ENCODE results near the gene HYKK. TPM values are rescaled to one million over a fixed set of nuclear protein-coding genes. Genes with fewer than 3 reads are reported as not detected.

Gene HYKK
- total and polyA plus RNA-seq, 2 donors (not counting 3 experiments of a cell fraction or from before 2014, with no cell fraction given) = 1.0 to 2.1 TPM

DNA sequence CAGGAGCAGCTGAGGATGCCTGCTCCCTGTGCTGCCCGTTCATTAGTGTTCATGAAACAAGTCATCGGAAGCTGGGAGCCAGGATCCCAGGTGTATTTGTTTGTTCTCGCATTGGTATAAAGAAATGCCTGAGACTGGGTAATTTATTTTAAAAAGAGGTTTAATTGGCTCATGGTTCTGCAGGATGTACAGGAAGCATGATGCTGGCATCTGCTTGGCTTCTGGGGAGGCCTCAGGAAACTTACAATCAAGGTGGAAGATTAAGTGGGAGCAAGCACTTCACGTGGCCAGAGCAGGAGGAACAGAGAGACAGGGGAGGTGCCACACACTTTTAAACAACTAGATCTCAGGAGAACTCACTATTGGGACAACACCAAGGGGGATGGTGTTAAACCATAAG, 5.5 kb upstream of the HYKK start:
- H3K9me3 ChIP-seq (replicated peaks; ENCODE audit: control insufficient read depth, insufficient read depth, low read length) = no peaks in the 10 kb centered on the region
- no peaks in the 10 kb centered on the region for H3K9me1 ChIP-seq (replicated peaks; ENCODE audit: control insufficient read depth, extremely low read depth, insufficient read depth, low read length)
- BruUV-seq (replicated peaks) = no TSS peak
- TF ChIP-seq POLR2A (IDR thresholded peaks at IDR 0.05; ENCODE audit: low read depth, low read length) = no peak
- TF ChIP-seq FOS (IDR thresholded peaks at IDR 0.05; ENCODE audit: borderline replicate concordance, insufficient read depth, low read length) = no peak
- no peak for TF ChIP-seq JUN (IDR thresholded peaks at IDR 0.05; ENCODE audit: borderline replicate concordance, insufficient read depth, insufficient read length, low read depth)
- no peak for TF ChIP-seq EZH2 (IDR thresholded peaks at IDR 0.05; ENCODE audit: borderline replicate concordance, low read depth, low read length, severe bottlenecking)
- no peak for TF ChIP-seq MYC (IDR thresholded peaks at IDR 0.05; ENCODE audit: low read depth, low read length)
- TF ChIP-seq GATA2 (IDR thresholded peaks at IDR 0.05; ENCODE audit: insufficient read depth, insufficient read length, low read depth, low read length) = no peak
- TF ChIP-seq, protein P1, sequence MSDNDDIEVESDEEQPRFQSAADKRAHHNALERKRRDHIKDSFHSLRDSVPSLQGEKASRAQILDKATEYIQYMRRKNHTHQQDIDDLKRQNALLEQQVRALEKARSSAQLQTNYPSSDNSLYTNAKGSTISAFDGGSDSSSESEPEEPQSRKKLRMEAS (IDR thresholded peaks at IDR 0.05; ENCODE audit: insufficient read depth, insufficient read length) = no peak
- TF ChIP-seq POLR2AphosphoS5 (IDR thresholded peaks at IDR 0.05; ENCODE audit: insufficient read depth, low read depth, low read length) = no peak
- peaks cover 1 to 4% of the 10 kb centered on the region in 2 experiments for H3K36me3 ChIP-seq (ENCODE audit: control insufficient read depth in 2 of 2, extremely low read depth in 1 of 2, insufficient read depth in 2 of 2, low read length in 2 of 2)
- no peak overlapping the region for H2AFZ ChIP-seq (ENCODE audit: low read depth, low read length)
- no peak overlapping the region for H3K4me3 ChIP-seq (replicated peaks in 1 of 3; ENCODE audit: insufficient read depth in 1 of 3, low read depth in 1 of 3, low read length in 3 of 3)
- ChIA-PET POLR2A (no interaction called here), CTCF (no interaction called here)
- no peak overlapping the region for H3K4me2 ChIP-seq (ENCODE audit: insufficient read depth, low read length)
- dilution Hi-C loops (cut with MboI; ENCODE audit: extremely low pct_ligation_motif_present, low sequenced_read_pairs) (no loop called here), intact Hi-C loops (cut with micrococcal nuclease) (no loop called here)
- DNase-seq (ENCODE audit: low read depth, low spot score) (no peak), FAIRE-seq (no peak)
- H3K27ac ChIP-seq (ENCODE audit: insufficient read depth, low read depth, low read length) = no peak overlapping the region
- H3K79me2 ChIP-seq (ENCODE audit: control insufficient read depth, insufficient read depth, low read length) = no peaks in the 10 kb centered on the region
- no peaks in the 10 kb centered on the region for H3K27me3 ChIP-seq (ENCODE audit: control insufficient read depth in 2 of 2, insufficient read depth in 2 of 2, low read length in 2 of 2)
- no peak overlapping the region for H3K9ac ChIP-seq (replicated peaks; ENCODE audit: extremely low read depth, insufficient read depth, low read length)
- no peaks in the 10 kb centered on the region for H3K4me1 ChIP-seq (ENCODE audit: control insufficient read depth, extremely low read depth, insufficient read depth, low read length)
- no peaks in the 10 kb centered on the region for H4K20me1 ChIP-seq (replicated peaks; ENCODE audit: control insufficient read depth, extremely low read depth, insufficient read depth, low read length)

DNA sequence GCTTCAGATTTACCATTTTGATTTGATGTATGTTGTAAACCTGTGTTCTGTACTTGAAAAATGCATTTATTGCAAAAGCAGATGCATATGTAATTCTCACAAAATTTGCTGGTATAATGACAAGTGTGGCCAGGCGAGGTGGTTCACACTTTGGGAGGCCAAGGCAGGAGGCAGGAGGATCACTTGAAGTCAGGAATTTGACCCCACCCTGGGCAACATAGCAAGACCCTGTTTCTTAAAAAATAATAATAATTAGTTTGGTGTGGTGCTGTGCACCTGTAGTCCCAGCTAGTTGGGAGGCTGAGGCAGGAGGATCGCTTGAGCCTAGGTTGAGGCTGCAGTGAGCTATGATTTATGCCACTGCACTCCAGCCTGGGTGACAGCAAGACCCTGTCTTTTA, 4.7 kb upstream of the HYKK start:
- ChIA-PET CTCF (no interaction called here), POLR2A (no interaction called here)
- no TSS peak for BruUV-seq (replicated peaks)
- Histone ChIP-seq H3K9ac (replicated peaks; ENCODE audit: extremely low read depth, insufficient read depth, low read length) (no peak overlapping the region), H3K9me3 (replicated peaks; ENCODE audit: control insufficient read depth, insufficient read depth, low read length) (no peaks in the 10 kb centered on the region), H2AFZ (ENCODE audit: low read depth, low read length) (no peak overlapping the region), H3K4me1 (ENCODE audit: control insufficient read depth, extremely low read depth, insufficient read depth, low read length) (no peaks in the 10 kb centered on the region), H3K9me1 (replicated peaks; ENCODE audit: control insufficient read depth, extremely low read depth, insufficient read depth, low read length) (no peaks in the 10 kb centered on the region), H3K36me3 (ENCODE audit: control insufficient read depth in 2 of 2, extremely low read depth in 1 of 2, insufficient read depth in 2 of 2, low read length in 2 of 2) (peaks cover 1 to 4% of the 10 kb centered on the region in 2 experiments), H3K27me3 (ENCODE audit: control insufficient read depth in 2 of 2, insufficient read depth in 2 of 2, low read length in 2 of 2) (no peaks in the 10 kb centered on the region), H3K27ac (ENCODE audit: insufficient read depth, low read depth, low read length) (no peak overlapping the region), H3K4me2 (ENCODE audit: insufficient read depth, low read length) (no peak overlapping the region), H3K79me2 (ENCODE audit: control insufficient read depth, insufficient read depth, low read length) (no peaks in the 10 kb centered on the region), H4K20me1 (replicated peaks; ENCODE audit: control insufficient read depth, extremely low read depth, insufficient read depth, low read length) (no peaks in the 10 kb centered on the region), H3K4me3 (replicated peaks in 1 of 3; ENCODE audit: insufficient read depth in 1 of 3, low read depth in 1 of 3, low read length in 3 of 3) (no peak overlapping the region)
- dilution Hi-C loops (cut with MboI; ENCODE audit: extremely low pct_ligation_motif_present, low sequenced_read_pairs) (no loop called here), intact Hi-C loops (cut with micrococcal nuclease) (no loop called here)
- TF ChIP-seq, protein P2, sequence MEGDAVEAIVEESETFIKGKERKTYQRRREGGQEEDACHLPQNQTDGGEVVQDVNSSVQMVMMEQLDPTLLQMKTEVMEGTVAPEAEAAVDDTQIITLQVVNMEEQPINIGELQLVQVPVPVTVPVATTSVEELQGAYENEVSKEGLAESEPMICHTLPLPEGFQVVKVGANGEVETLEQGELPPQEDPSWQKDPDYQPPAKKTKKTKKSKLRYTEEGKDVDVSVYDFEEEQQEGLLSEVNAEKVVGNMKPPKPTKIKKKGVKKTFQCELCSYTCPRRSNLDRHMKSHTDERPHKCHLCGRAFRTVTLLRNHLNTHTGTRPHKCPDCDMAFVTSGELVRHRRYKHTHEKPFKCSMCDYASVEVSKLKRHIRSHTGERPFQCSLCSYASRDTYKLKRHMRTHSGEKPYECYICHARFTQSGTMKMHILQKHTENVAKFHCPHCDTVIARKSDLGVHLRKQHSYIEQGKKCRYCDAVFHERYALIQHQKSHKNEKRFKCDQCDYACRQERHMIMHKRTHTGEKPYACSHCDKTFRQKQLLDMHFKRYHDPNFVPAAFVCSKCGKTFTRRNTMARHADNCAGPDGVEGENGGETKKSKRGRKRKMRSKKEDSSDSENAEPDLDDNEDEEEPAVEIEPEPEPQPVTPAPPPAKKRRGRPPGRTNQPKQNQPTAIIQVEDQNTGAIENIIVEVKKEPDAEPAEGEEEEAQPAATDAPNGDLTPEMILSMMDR (IDR thresholded peaks at IDR 0.05; ENCODE audit: extremely low read depth in 1 of 2, insufficient read depth in 1 of 2, low read depth in 1 of 2, low read length in 2 of 2) = no peak
- TF ChIP-seq POLR2AphosphoS5 (IDR thresholded peaks at IDR 0.05; ENCODE audit: insufficient read depth, low read depth, low read length) (no peak), POLR2A (IDR thresholded peaks at IDR 0.05; ENCODE audit: low read depth, low read length) (no peak), MYC (IDR thresholded peaks at IDR 0.05; ENCODE audit: low read depth, low read length) (no peak), GATA2 (IDR thresholded peaks at IDR 0.05; ENCODE audit: insufficient read depth, insufficient read length, low read depth, low read length) (no peak), EZH2 (IDR thresholded peaks at IDR 0.05; ENCODE audit: borderline replicate concordance, low read depth, low read length, severe bottlenecking) (no peak), FOS (IDR thresholded peaks at IDR 0.05; ENCODE audit: borderline replicate concordance, insufficient read depth, low read length) (no peak), JUN (IDR thresholded peaks at IDR 0.05; ENCODE audit: borderline replicate concordance, insufficient read depth, insufficient read length, low read depth) (no peak)
- TF ChIP-seq, protein P1 (IDR thresholded peaks at IDR 0.05; ENCODE audit: insufficient read depth, insufficient read length) = no peak
- DNase-seq (ENCODE audit: low read depth, low spot score) = no peak
- no peak for FAIRE-seq
